IMR-90 (cell line): ENCODE measurements around the gene XPO6. TPM values are rescaled to one million over a fixed set of nuclear protein-coding genes. Genes with fewer than 3 reads are reported as not detected.

Source experiments
- ATAC-seq: fragments of 200-7000 bp; cut with Tn5 transposase; 2 replicates; pipeline ENCODE4 v1.9.1; 2020; ENCODE audit warnings: low read depth, mild to moderate bottlenecking, moderate library complexity
- BruUV-seq: library from RNA; stranded (reverse); fragments of 400-500 nt; replicated peaks from 2 replicates; lab custom pipeline; 2021; lab: Mats Ljungman, UMichigan
- CTCF ChIA-PET: fragments of 300-600 bp; formaldehyde crosslinking; extraction: SDS; loops from one replicate; lab custom pipeline; 2021; ENCODE audit warnings: antibody characterized with exemption; lab: Yijun Ruan, JAX
- POLR2A ChIA-PET: fragments of 300-600 bp; sonication (Branson Sonifier 250); formaldehyde crosslinking; loops from one replicate; lab custom pipeline; 2022; ENCODE audit warnings: antibody characterized with exemption; ENCODE audit not compliant: unreplicated experiment; lab: Charles Lee
- DNase-seq: peaks from one replicate; pipeline ENCODE4 v3.0.0; 2013
- H2AFZ ChIP-seq: replicated peaks from 2 replicates; pipeline ENCODE3; 2013; ENCODE audit warnings: low read length, mild to moderate bottlenecking; ENCODE audit not compliant: poor library complexity
- H2AK5ac ChIP-seq: 2 replicates; pipeline ENCODE4 v1.6.1; 2013; ENCODE audit warnings: low read depth, low read length, inconsistent platforms
- H2AK9ac ChIP-seq: replicated peaks from 2 replicates; pipeline ENCODE3; 2013; ENCODE audit warnings: mild to moderate bottlenecking, low read depth, low read length, moderate library complexity; ENCODE audit not compliant: poor library complexity
- H2BK120ac ChIP-seq: 2 replicates; pipeline ENCODE4 v1.6.1; 2013; ENCODE audit warnings: low read depth, low read length, inconsistent platforms
- H2BK15ac ChIP-seq: 3 replicates; pipeline ENCODE4 v1.6.1; 2013; ENCODE audit warnings: low read depth, low read length, inconsistent platforms
- H2BK20ac ChIP-seq: 2 replicates; pipeline ENCODE4 v1.6.1; 2013; ENCODE audit warnings: low read depth, mild to moderate bottlenecking, inconsistent platforms, low read length, moderate library complexity
- H2BK5ac ChIP-seq: 2 replicates; pipeline ENCODE4 v1.6.1; 2013; ENCODE audit warnings: mild to moderate bottlenecking, low read depth, low read length, inconsistent platforms; ENCODE audit not compliant: poor library complexity, severe bottlenecking
- H3K14ac ChIP-seq: replicated peaks from 2 replicates; pipeline ENCODE4 v1.6.1; 2013; ENCODE audit warnings: low read depth, low read length, inconsistent platforms
- H3K18ac ChIP-seq: 2 replicates; pipeline ENCODE4 v1.6.1; 2013; ENCODE audit warnings: low read depth, low read length, control low read depth
- H3K23ac ChIP-seq: 2 replicates; pipeline ENCODE4 v1.6.1; 2013; ENCODE audit warnings: low read depth, low read length, inconsistent platforms
- H3K27ac ChIP-seq: 2 replicates; pipeline ENCODE4 v1.5.1; 2013; ENCODE audit warnings: mild to moderate bottlenecking, control low read depth, low read length; ENCODE audit not compliant: insufficient read depth
- H3K27me3 ChIP-seq: 2 replicates; pipeline ENCODE4 v1.6.1; 2013; ENCODE audit warnings: low read length; ENCODE audit not compliant: control insufficient read depth, insufficient read depth
- H3K36me3 ChIP-seq: 2 replicates; pipeline ENCODE4 v1.6.1; 2013; ENCODE audit warnings: low read length, mixed read lengths; ENCODE audit not compliant: control insufficient read depth, insufficient read depth
- H3K4ac ChIP-seq: 2 replicates; pipeline ENCODE4 v1.6.1; 2013; ENCODE audit warnings: low read depth, low read length, inconsistent platforms
- H3K4me1 ChIP-seq: 2 replicates; pipeline ENCODE4 v1.6.1; 2013; ENCODE audit warnings: low read length, mixed read lengths; ENCODE audit not compliant: control insufficient read depth, insufficient read depth
- H3K4me2 ChIP-seq: 2 replicates; pipeline ENCODE4 v1.6.1; 2013; ENCODE audit warnings: low read depth, mild to moderate bottlenecking, control low read depth, low read length, moderate library complexity
- H3K4me3 ChIP-seq: 2 replicates; pipeline ENCODE4 v1.5.1; 2013; ENCODE audit warnings: low read depth, mild to moderate bottlenecking, control low read depth, low read length, moderate library complexity; ENCODE audit not compliant: insufficient read depth
- H3K56ac ChIP-seq: 2 replicates; pipeline ENCODE4 v1.6.1; 2013; ENCODE audit warnings: low read length, inconsistent platforms; ENCODE audit not compliant: insufficient read depth; ENCODE audit errors: extremely low read depth
- H3K79me1 ChIP-seq, 2 experiments: 2 replicates each; pipeline ENCODE4 v1.6.1; 2013; ENCODE audit warnings: low read length in 2 of 2, inconsistent platforms in 1 of 2, low read depth in 1 of 2
- H3K9ac ChIP-seq: 2 replicates; pipeline ENCODE4 v1.6.1; 2013; ENCODE audit warnings: low read depth, low read length, control low read depth
- H3K9me1 ChIP-seq: 2 replicates; pipeline ENCODE4 v1.6.1; 2013; ENCODE audit warnings: low read length, inconsistent platforms; ENCODE audit not compliant: insufficient read depth
- H3K9me3 ChIP-seq: 2 replicates; pipeline ENCODE4 v1.6.1; 2013; ENCODE audit warnings: low read length; ENCODE audit not compliant: control insufficient read depth, insufficient read depth
- H4K20me1 ChIP-seq: 2 replicates; pipeline ENCODE4 v1.6.1; 2013; ENCODE audit warnings: low read length, inconsistent platforms; ENCODE audit not compliant: insufficient read depth
- H4K5ac ChIP-seq: 2 replicates; pipeline ENCODE4 v1.6.1; 2013; ENCODE audit warnings: mild to moderate bottlenecking, low read depth, low read length, control low read depth
- H4K8ac ChIP-seq, 2 experiments: 2 replicates each; pipeline ENCODE4 v1.6.1; 2013; ENCODE audit warnings: low read depth in 2 of 2, low read length in 2 of 2, control low read depth in 1 of 2, inconsistent platforms in 1 of 2
- H4K91ac ChIP-seq: 2 replicates; pipeline ENCODE4 v1.6.1; 2013; ENCODE audit warnings: low read depth, low read length, inconsistent platforms; ENCODE audit not compliant: insufficient read depth
- CEBPB ChIP-seq: IDR thresholded peaks from 2 replicates; pipeline ENCODE4 v1.6.1; 2012; ENCODE audit warnings: low read depth, low read length, improper control_type of control experiment
- CTCF ChIP-seq: conservative IDR thresholded peaks from 2 replicates; pipeline ENCODE4 v1.5.1; 2012; ENCODE audit warnings: mild to moderate bottlenecking, low read depth, low read length, improper control_type of control experiment
- ELK1 ChIP-seq: fragments of 150-350 bp; IDR thresholded peaks from 2 replicates; pipeline ENCODE4 v1.6.1; 2016; ENCODE audit warnings: low read depth, mild to moderate bottlenecking, low read length, moderate library complexity, borderline replicate concordance
- MXI1 ChIP-seq: IDR thresholded peaks from 2 replicates; pipeline ENCODE4 v1.6.1; 2012; ENCODE audit warnings: low read depth, mild to moderate bottlenecking, low read length, moderate library complexity, borderline replicate concordance
- WGBS, 2 experiments: methylation state at CpG; one replicate each; pipeline versions ENCODE4 v1.1.5 to v1.1.7; 2013; ENCODE audit warnings: missing lambda C conversion rate in 2 of 2; ENCODE audit not compliant: insufficient read length in 1 of 2; ENCODE audit errors: extremely low coverage in 2 of 2; 5-methylcytosine and 5-hydroxymethylcytosine counted together
- dilution Hi-C: fragments of 300-500 bp; cut with HindIII; formaldehyde crosslinking; loops from one replicate; pipeline ENCODE4 v1.14.3; 2018; ENCODE audit warnings: low sequenced_read_pairs; ENCODE audit not compliant: unreplicated experiment
- in situ Hi-C: fragments of 300-500 bp; cut with MboI; formaldehyde crosslinking; loops from 3 replicates; pipeline ENCODE4 v1.14.3; 2019; ENCODE audit warnings: low sequenced_read_pairs, inconsistent platforms, mixed read lengths
- intact Hi-C: fragments of 100-400 bp; cut with micrococcal nuclease; formaldehyde crosslinking; loops from 2 replicates; pipeline ENCODE4 v1.10.0; 2022
- polyA plus RNA-seq, 3 experiments: library from polyadenylated mRNA; depleted of rRNA; stranded (reverse); fragments of >200 nt; gene quantifications; 2 replicates each; pipeline ENCODE4 v1.2.3, GENCODE V29; 2012; ENCODE audit warnings: low replicate concordance in 1 of 3
- total RNA-seq: library from RNA; depleted of rRNA; stranded (reverse); fragments of >200 nt; gene quantifications from 2 replicates; pipeline ENCODE4 v1.2.3, GENCODE V29; 2012

Gene XPO6
- total and polyA plus RNA-seq, 2 of the 4 experiments (the other 2 are of a cell fraction): 108 to 184 TPM

- CTCF ChIA-PET: no interaction called here
- no peak overlapping the region for H3K9ac ChIP-seq
- no peaks in the 10 kb centered on the region for H3K27me3 ChIP-seq
- H3K4ac ChIP-seq: no peak overlapping the region
- peaks cover 44 to 74% of the 10 kb centered on the region in 2 experiments for H3K79me1 ChIP-seq
- ATAC-seq: peak; percentile 54
- no peak overlapping the region for H2BK20ac ChIP-seq
- intact Hi-C loops: loop anchor here (5.0 kb wide), 1 partner anchor 54 kb away; the partner anchor contains the start of gene XPO6
- H3K14ac ChIP-seq: no peak overlapping the region
- TF ChIP-seq MXI1: 0 out of 2 replicates have a peak, but pooled peaks have one; percentile 20
- no peak for TF ChIP-seq CTCF
- no peak for TF ChIP-seq ELK1
- TF ChIP-seq CEBPB: peak; percentile 62
- BruUV-seq: no TSS peak
- H2BK15ac ChIP-seq: no peak overlapping the region
- DNase-seq: peak; percentile 59
- no peak overlapping the region for H3K23ac ChIP-seq
- dilution Hi-C loops: no loop called here
- in situ Hi-C loops: no loop called here
- H3K4me2 ChIP-seq: peak overlapping the region; percentile 41
- no peak overlapping the region; the same call in 1 of the 2 replicates for H4K5ac ChIP-seq
- no peaks in the 10 kb centered on the region for H3K9me3 ChIP-seq
- POLR2A ChIA-PET: no interaction called here
- peak overlapping the region; percentile 92; the same call in 1 of the 2 replicates for H3K27ac ChIP-seq
- H3K4me1 ChIP-seq: peaks cover 9% of the 10 kb centered on the region; the same call in 1 of the 2 replicates
- 0 out of 4 replicates have a peak overlapping the region, but pooled peaks of 1 of the 2 experiments have one; percentile 73 for H4K8ac ChIP-seq
- H2AFZ ChIP-seq: no peak overlapping the region
- H2BK120ac ChIP-seq: no peak overlapping the region
- no peak overlapping the region for H3K4me3 ChIP-seq
- H2BK5ac ChIP-seq: no peak overlapping the region
- H4K20me1 ChIP-seq: peaks cover 4% of the 10 kb centered on the region; the same call in 1 of the 2 replicates
- H3K18ac ChIP-seq: no peak overlapping the region; the same call in 1 of the 2 replicates
- no peak overlapping the region for H4K91ac ChIP-seq
- peaks cover 7% of the 10 kb centered on the region for H3K9me1 ChIP-seq
- H3K56ac ChIP-seq: no peak overlapping the region
- WGBS, 2 experiments: no CpG with 5 or more reads among the region's 1 CpG
- peaks cover 22% of the 10 kb centered on the region for H3K36me3 ChIP-seq
- no peak overlapping the region for H2AK5ac ChIP-seq
- H2AK9ac ChIP-seq: no peak overlapping the region
Measured at GRCh38 chr16:28158136-28158535, 53.6 kb downstream of the XPO6 start.
